Activated naive CD4-positive, alpha-beta T cell treated with anti-CD3 and anti-CD28 coated beads, Interleukin-2, amount 50 U/mL, for 72 hours (primary cell): Measurements from ENCODE around the gene FST. TPM values are rescaled to one million over a fixed set of nuclear protein-coding genes. Genes with fewer than 3 reads are reported as not detected.

Source experiments
- ATAC-seq, 2 donors: fragments of 150-1000 bp; cut with Tn5 transposase; 2 replicates each; pipeline ENCODE4 v1.10.0; 2021; ENCODE audit warnings: mild to moderate bottlenecking in 2 of 2, moderate library complexity in 2 of 2
- DNase-seq, 2 donors: peaks; one replicate each; pipeline ENCODE4 v3.0.0; 2021 to 2022; ENCODE audit warnings: low spot score in 2 of 2
- H3K27ac Mint-ChIP-seq, 2 donors: one replicate each; pipeline ENCODE4 v1.8.0; 2022; ENCODE audit warnings: mild to moderate bottlenecking in 2 of 2, mixed read lengths in 2 of 2
- H3K36me3 Mint-ChIP-seq, 2 donors: one replicate each; pipeline ENCODE4 v1.8.0; 2022; ENCODE audit warnings: mixed read lengths in 2 of 2
- H3K9me3 Mint-ChIP-seq, 2 donors: one replicate each; pipeline ENCODE4 v1.8.0; 2022; ENCODE audit warnings: mixed read lengths in 2 of 2
- total RNA-seq, 2 donors: library from RNA; stranded (reverse); gene quantifications; one replicate each; pipeline ENCODE4 v1.2.3, GENCODE V29; 2022

The FST gene
- total RNA-seq, 2 donors from 2014 or later: 0.18 TPM; not detected in 1

DNA sequence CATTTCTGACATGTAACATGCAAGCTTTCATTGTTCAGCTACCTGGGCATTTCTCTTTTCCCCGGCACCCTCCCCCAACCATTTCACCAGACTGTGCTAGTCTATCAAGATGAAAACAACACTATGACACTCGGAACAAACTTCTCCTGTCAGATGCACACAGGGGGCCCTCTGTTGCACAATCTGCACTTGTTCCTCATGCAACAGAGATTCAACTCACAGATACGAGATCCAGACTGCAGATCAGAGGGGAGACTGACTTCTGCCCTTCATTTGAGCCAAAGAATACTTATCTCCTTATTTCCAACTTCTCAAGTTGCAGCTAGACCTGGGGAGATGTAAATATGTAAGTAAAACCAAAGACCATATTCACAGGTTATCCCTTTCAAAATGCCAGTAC is 15.7 kb upstream of the FST start:
- H3K36me3 Mint-ChIP-seq: no peaks in the 10 kb centered on the region
- DNase-seq (no peak), ATAC-seq (no peak)
- H3K9me3 Mint-ChIP-seq: no peaks in the 10 kb centered on the region
- H3K27ac Mint-ChIP-seq: no peak overlapping the region

DNA sequence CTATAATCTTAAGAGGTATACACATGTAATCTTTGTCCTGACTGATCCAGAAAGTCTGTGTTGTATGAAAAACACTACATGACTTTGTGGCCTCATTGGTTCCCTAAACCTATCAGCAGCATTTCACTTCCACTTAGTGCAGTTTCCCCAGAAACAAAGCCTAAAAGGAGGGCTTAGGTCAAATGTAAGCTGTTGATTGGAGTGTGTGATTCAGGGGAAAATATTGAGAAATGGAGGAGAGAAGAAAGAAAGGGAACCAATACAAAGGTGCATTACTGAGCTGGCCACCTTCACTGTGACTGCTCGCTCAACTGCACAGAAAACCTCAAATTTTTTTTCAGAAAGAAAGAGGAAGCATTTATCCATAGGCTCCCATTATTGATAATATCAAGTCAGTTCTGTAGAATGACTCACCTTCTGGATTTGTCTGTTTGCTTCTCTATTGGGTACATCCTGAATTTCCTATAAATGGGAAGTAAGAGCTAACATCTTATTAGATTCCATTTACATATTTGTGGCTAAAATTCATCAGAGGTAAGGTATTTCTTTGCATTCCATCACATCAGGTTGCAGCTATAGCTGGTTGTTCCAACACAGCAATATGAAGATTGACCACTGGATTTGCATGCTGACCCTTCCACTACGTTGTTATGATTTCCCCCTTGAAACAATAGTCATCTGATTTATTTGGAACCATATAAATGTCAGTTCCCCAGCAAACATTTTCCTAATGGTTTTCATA is 10.3 kb upstream of the FST start:
- no peak for DNase-seq
- Mint-ChIP-seq H3K36me3 (no peaks in the 10 kb centered on the region), H3K27ac (no peak overlapping the region), H3K9me3 (no peaks in the 10 kb centered on the region)
- ATAC-seq: no peak

DNA sequence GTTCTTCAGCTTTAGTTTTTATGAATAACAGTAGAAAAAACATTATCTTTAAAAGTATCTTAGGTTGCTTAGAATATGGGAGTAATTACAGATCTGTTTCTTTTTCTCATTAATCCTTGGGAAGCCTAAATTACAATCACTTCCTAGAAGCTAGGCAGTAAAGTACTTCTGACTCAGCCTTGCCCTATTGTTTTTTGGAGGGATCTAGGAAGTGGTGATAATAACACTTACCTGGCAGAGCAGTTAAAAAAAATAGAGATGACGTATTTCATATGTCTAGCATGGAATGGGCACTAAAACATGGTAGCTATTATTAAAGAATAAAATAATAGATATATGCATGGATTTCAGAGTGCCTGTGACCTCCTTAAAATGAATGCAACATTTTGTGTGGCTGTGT is 8.2 kb upstream of the FST start:
- no peak for ATAC-seq
- Mint-ChIP-seq H3K27ac (no peak overlapping the region), H3K36me3 (no peaks in the 10 kb centered on the region), H3K9me3 (no peaks in the 10 kb centered on the region)
- no peak for DNase-seq

DNA sequence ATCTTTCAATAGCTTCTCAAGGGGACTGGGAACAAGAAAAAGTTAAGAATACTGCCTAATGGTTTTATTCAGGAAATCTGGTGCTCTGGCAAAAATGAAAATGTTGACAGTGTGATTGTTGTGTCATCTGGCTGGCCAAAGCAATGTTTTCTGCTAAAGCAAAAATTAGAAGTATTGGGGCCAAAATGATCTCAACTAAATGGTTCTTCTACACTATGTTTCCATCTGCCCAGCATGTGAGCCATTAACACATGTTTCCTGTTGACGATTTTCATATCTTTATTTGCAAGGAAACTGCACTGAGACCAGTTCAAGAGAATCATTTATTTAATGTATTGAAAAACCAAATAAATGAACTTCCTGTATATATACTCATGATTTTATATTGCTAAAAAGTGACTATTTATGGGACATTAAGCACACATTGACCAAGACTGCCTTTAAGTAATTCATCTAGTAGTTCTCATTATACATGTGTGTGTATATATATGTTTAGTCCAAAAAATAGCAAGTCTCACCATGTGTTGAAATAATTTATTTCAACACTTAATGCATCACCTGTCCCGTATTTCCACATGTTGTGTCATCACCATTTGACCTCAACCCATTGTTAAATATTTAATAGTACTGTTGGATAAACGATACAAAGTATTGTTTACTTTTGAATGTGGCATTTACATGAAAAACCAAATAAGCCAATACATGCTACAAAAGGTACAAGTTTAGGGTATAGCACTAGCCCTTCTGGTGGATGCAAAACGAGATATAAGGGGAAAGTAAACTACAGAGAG is 7.5 kb upstream of the FST start:
- Mint-ChIP-seq H3K36me3 (no peaks in the 10 kb centered on the region), H3K27ac (no peak overlapping the region), H3K9me3 (no peaks in the 10 kb centered on the region)
- no peak for DNase-seq
- no peak for ATAC-seq

DNA sequence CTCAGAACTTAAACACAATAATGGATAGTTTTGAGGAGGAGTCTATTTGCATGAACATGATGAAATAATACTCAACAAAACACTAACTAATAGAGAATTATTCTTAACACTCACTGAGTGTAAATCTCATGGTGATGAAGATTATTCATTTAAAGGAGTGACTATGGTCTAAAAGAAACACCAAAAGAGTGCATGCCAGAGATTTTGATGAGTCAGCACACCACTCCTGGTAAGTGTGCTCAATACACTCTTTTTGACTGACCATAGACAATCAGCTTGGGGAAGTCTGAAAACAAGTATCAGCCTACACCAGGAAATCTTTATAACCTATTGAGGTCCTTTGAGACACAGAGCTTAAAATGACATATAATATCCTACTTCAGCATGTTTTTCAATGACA is 6.8 kb upstream of the FST start:
- no peak for ATAC-seq
- no peaks in the 10 kb centered on the region for H3K9me3 Mint-ChIP-seq

DNA sequence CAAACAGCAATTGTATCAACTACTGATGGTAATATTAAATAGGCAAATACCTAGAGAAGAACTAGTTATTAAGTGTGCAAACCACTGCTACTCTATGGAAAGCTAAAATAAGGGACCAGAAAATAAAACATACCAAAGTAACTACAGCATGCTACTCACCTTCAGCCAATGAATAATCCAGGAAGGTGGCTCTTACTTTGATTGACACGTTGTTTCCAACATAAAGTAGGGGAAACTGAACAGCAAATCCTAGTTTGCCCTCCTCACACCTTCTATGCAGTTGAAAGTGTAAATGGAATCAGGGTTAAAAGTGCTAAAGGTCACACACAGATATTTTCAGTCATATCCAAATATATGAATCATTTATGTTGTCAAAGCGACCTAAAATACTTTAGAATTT is 5.1 kb upstream of the FST start:
- no peak for ATAC-seq
- DNase-seq: no peak
- peaks cover 6 to 7% of the 10 kb centered on the region in 2 donors for H3K36me3 Mint-ChIP-seq
- H3K27ac Mint-ChIP-seq: no peak overlapping the region
- no peaks in the 10 kb centered on the region for H3K9me3 Mint-ChIP-seq

More for the DNA sequence above, 6.8 kb upstream of the FST start:
- Mint-ChIP-seq H3K27ac (no peak overlapping the region), H3K36me3 (no peaks in the 10 kb centered on the region)
- no peak for DNase-seq

DNA sequence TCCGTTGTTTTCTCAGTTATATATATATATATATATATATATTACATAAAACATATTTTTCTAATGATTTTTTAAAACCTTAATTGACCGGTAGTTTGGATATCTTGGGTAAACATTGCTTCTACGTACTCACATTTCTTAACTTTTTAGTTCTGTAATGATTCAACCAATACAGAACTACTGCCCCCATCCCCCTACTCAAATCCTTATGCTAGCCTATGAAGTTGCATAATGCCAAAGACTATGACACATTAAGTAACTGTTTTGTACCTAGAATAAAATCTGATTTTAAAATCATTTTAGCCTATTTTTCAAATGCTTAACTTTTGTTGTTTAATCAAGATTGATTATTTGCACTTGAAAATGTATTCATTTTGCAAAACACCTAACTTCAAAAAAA is 4.4 kb upstream of the FST start:
- Mint-ChIP-seq H3K9me3 (no peaks in the 10 kb centered on the region), H3K27ac (no peak overlapping the region), H3K36me3 (peaks cover 6 to 7% of the 10 kb centered on the region in 2 donors)
- ATAC-seq: no peak
- DNase-seq: no peak

DNA sequence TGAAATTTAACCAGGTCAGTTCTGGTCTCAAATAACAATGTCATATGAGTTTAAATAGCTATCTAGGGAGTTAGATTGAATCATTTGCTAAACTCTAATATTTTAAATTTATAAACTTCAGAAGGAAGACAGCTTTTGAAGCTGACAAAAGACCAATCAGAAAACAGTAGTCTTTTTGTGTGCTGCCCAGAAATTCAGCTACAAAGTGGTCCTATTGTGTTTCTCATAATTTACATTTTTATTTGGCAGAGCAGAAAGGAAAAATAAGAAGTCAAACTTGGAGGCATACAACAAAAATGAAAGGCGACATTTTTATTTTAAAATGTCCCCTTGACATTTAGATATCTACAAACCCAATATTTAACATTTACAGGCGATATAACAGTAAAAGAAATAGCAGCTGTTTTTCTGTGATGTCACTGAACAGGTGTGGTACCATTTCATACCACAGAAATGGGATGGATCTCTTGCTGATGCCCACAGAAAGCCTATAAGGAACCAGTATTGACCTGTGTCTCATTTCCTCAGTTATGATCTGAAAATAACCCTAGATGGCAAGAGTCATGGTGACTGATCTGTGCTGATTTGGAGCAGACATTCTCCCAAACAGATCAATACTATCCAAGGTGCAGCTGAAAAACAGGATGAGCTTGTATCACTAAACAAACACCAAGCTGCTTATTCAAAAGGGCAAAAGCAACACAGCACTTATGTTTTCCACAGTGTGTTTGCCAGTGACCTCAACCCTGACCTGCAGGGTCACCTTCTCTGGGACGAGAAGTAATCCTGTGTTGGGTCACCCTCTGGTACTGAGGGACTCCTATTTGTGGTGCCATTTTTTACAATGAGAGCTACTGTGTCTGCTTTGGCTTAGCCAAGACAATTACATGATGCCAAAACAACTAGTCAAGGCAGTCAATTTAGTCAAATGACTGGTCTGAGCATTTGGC is 3.6 kb upstream of the FST start:
- no peak for DNase-seq
- H3K27ac Mint-ChIP-seq: no peak overlapping the region
- ATAC-seq: no peak
- peaks cover 6 to 7% of the 10 kb centered on the region in 2 donors for H3K36me3 Mint-ChIP-seq
- H3K9me3 Mint-ChIP-seq: no peaks in the 10 kb centered on the region

DNA sequence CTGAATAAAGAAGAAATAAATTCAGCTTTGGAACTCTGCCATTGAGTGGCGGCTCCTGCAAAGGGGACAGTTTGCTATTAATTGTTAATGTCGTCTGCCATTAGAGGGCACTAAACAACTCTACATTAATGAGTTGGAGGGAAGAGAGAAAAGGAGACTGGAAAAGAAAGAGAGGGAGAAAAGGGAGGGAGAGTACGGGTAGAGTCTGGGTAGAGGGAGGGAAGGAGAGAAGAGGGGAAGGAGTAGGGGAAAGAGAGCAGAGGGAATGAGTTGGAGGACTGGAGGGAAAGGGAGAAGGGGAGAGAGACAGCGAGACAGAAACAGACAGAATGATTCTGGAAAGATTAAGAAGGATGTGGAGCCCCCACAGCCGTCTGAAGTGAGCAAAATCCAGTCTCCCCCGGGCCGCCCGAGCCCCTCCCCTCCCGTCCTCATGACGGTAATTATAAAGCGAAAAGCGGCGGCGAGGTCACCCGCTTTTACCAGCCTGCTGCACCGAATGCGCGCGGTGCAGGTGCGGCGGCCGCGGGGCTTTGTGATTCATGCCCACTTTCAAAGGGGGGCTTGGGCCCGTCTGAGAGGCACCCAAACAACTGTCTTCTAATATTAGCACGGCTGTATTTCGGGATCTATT is 1.9 kb upstream of the FST start:
- DNase-seq (peak in 1 of 2 donors; percentile 16), ATAC-seq (peak in 1 of 2 donors; percentile 16)
- H3K27ac Mint-ChIP-seq: no peak overlapping the region
- peaks cover 6 to 7% of the 10 kb centered on the region in 2 donors for H3K36me3 Mint-ChIP-seq
- H3K9me3 Mint-ChIP-seq: no peaks in the 10 kb centered on the region

DNA sequence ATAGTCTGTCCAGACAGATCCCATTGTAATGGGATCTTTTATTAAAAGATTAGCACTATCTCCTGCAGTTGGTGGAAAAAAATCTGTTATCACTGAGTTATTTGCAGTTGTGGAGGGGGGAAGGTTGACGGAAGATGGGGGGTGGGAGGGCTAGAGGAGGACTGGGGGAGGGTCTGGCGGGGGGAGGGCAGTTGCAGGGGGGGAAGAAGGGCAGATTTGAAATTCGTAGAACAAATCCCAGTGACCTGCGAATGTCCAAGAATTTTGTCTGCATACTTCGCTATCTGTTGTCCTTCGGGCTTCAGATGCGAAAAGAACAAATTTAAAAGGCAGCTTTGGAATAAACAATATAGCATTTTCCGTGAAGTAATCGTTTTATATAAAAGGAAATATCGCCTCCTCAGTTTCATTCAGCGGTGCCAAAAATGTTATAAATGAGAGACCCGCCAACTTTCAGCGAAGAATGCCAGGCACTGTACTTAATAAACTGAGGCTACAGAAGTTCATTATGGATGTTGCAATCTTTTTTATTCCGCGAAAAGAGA is 1.3 kb upstream of the FST start:
- Mint-ChIP-seq H3K36me3 (peaks cover 6 to 7% of the 10 kb centered on the region in 2 donors), H3K27ac (no peak overlapping the region), H3K9me3 (no peaks in the 10 kb centered on the region)
- ATAC-seq: no peak
- no peak for DNase-seq

DNA sequence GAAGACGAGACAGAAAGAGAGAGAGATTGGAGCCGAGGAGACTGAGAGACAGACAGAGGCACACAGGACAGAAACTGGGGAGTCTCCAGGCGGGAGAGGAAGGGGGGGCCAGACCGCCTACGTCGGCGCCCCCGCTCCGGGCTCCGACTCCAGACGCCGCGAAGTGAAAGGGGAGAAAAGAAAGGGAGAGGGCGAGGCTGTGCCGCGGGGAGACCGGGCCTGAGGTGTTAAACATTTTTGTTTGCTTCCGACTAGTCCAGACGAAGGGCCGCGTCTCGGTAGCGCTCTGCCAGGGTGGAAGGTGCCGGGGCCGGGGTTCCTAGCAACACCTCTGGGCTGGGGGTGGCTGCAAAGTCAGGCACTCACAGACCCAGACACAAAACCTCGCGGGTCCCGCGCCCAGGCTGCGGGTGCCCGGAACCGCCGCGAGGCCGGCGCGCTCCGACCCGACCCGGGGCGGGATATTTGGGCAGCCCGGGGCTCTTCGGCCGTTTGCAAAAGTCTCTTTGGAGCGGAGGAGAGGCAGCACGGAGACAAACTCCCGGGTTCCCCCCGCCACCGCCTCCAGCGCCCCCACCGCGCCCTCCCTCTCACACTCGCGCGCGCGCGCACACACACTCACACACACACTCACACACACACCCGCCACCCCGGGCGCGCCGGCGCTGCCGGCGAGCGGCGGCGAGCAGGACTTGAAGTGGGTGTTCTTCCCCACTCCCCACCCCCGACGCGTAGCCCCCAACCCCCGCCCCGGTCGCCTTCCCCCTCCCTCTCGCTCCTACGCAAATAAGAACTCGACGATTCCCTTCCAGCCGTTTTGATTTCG is 626 bp upstream of the FST start:
- Mint-ChIP-seq H3K36me3 (peaks cover 6 to 7% of the 10 kb centered on the region in 2 donors), H3K27ac (no peak overlapping the region), H3K9me3 (no peaks in the 10 kb centered on the region)
- DNase-seq: peak in 1 of 2 donors; percentile 31
- ATAC-seq: peak; percentile 10 to 34

DNA sequence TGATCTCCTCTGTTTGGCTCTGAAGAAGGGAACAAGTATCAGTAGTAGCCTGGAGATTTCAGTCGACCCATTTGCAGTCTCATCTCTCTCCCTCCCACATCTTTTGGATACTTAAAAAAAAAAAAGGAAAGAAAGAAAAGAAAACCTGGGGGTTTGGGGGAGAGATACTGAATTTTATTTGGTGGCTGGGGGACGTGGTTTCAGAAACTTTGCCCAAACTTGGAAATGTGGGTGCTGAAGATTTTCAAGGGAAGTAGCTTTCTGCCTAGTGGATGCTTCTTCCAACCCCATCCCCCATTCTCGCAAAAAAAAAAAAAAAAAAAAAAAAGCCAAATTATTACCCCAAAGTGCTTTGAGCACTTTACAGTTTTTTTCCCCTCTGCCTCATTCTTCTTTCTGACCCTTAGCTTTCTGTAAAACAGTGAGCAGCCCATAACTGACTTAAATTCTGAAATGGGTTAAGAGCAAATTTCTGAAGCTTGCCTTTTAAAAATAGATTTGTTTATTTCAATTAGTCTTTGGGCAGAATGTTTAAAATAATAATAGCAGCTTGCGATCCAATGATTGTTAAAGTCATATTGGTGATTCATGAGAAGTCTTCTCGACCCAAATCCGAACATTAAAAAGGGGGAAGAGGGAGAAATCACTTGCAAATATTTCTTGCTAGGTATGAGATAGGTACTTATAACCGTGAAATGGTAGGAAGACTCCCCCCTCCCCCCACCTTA is 894 bp downstream of the FST start:
- Mint-ChIP-seq H3K27ac (peak overlapping the region in 1 of 2 donors; percentile 44), H3K36me3 (peaks cover 6 to 7% of the 10 kb centered on the region in 2 donors), H3K9me3 (no peaks in the 10 kb centered on the region)
- DNase-seq (no peak), ATAC-seq (no peak)

DNA sequence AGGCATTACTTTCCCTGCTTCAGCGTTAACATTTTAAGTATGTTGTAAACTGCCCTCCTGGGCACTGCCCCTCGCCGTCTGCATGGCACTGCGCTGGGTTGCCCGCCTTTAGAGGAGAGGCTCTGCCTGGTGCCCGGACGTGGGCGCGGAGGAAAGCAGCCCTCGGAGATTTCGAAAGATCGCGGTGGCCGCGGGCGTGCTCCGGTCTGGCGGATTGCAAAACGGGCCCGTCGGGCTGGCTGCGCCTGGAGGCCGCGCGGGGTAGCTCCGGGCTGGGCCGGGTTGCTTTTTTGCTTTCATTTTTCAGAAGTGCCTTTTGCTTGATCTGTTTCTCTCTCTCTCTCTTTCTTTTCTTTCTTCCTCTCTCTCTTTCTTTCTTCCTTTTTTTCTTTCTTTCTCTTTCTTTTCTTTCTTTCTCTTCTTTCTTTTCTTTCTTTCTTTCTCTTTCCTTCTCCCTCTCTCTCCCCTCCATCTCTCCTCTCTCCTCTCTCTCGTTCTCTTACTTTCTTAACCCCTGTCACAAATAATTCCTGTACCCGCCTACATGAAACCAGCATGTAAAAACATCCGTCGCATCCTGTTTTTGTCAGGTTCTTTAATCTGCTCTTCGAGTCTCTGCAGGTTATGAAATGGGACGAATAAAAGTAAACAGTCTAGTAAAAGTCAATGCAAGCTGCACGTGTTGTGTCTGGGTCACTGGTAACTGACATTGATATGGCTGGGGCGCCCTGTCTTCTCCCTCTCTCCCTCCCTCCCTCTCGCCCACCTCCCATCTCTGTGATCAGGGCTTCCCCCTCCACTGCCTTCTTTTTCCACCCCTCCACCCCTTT is 1.7 kb downstream of the FST start:
- Mint-ChIP-seq H3K27ac (peak overlapping the region; percentile 51 to 55), H3K9me3 (no peaks in the 10 kb centered on the region), H3K36me3 (peaks cover 6 to 7% of the 10 kb centered on the region in 2 donors)
- ATAC-seq (peak; percentile 73 to 81), DNase-seq (peak; percentile 62 to 71)
